GM12872 (cell line): ENCODE measurements around the gene NAB2.

Experiments
- TF ChIP-seq, protein P1 (sequence below): IDR thresholded peaks from 3 replicates; pipeline ENCODE4 v1.5.1; 2011; ENCODE audit warnings: low read depth, mild to moderate bottlenecking, low read length, moderate library complexity; ENCODE audit not compliant: insufficient read depth

Gene NAB2

GRCh38 chr12:57089271-57090245 is 644 bp downstream of the NAB2 start:
- TF ChIP-seq, protein P1, sequence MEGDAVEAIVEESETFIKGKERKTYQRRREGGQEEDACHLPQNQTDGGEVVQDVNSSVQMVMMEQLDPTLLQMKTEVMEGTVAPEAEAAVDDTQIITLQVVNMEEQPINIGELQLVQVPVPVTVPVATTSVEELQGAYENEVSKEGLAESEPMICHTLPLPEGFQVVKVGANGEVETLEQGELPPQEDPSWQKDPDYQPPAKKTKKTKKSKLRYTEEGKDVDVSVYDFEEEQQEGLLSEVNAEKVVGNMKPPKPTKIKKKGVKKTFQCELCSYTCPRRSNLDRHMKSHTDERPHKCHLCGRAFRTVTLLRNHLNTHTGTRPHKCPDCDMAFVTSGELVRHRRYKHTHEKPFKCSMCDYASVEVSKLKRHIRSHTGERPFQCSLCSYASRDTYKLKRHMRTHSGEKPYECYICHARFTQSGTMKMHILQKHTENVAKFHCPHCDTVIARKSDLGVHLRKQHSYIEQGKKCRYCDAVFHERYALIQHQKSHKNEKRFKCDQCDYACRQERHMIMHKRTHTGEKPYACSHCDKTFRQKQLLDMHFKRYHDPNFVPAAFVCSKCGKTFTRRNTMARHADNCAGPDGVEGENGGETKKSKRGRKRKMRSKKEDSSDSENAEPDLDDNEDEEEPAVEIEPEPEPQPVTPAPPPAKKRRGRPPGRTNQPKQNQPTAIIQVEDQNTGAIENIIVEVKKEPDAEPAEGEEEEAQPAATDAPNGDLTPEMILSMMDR = no peak

DNA sequence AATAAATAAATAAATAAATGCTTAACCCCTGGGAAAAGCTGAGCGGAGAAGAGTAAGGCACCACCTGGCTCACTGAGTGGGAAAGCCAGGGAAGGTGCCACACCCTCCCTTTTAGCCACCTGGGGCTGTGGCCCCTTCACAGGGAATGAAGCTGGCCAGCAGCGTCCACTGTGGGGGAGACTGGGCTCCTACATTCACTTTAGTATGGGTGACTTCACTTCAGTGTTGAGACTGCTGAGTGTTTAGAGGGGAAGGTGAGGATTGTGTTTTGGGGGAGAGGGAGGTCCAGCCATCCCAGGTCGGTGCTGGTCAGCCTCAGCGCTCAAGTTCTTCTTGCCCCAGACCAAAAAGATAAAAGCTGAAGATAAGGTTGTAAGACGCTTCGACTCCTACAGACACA is 1.6 kb downstream of the NAB2 start:
- TF ChIP-seq, protein P1 = no peak

DNA sequence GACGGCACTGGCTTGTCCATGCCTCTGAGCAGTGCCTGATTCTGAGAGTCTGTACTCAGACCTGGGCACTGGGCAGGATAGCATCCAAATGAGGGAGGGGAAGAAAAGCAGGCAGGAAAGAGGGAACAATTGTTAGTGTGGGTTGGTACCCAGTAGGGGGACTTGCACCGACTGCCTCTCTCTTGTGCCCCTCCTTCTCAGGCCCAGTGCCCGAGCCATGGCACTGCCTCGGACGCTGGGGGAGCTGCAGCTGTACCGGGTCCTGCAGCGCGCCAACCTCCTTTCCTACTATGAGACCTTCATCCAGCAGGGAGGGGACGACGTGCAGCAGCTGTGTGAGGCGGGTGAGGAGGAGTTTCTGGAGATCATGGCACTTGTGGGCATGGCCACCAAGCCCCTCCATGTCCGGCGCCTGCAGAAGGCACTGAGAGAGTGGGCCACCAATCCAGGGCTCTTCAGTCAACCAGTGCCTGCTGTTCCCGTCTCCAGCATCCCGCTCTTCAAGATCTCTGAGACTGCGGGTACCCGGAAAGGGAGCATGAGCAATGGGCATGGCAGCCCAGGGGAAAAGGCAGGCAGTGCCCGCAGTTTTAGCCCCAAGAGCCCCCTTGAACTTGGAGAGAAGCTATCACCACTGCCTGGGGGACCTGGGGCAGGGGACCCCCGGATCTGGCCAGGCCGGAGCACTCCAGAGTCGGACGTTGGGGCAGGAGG is 2.2 kb downstream of the NAB2 start:
- TF ChIP-seq, protein P1 = no peak

DNA sequence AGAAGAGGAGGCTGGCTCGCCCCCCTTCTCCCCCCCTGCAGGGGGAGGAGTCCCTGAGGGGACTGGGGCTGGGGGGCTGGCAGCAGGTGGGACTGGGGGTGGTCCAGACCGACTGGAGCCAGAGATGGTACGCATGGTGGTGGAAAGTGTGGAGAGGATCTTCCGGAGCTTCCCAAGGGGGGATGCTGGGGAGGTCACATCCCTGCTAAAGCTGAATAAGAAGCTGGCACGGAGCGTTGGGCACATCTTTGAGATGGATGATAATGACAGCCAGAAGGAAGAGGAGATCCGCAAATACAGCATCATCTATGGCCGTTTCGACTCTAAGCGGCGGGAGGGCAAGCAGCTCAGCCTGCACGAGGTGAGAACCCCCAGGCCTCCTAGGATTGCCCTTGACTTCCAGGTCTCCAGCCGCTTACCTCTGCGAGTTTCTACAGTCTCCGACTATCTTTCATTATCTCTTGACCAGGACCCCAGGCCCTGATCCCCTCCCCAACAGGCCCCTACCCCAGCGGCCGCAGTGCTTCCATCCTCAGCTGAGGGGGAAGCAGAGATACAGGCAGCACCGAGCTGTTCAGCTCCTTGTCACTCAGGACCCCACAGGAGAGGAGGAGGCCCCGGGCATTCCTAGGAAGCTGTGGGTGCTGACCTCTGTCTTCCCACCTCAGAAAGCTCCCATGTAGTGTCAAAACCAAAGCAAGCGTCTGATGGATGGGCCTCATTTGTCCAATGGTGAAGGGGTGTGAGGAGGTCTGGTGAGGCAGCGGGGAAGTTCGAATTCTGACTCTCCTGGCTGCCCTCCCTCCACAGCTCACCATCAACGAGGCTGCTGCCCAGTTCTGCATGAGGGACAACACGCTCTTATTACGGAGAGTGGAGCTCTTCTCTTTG is 3.0 kb downstream of the NAB2 start:
- TF ChIP-seq, protein P1 = no peak

DNA sequence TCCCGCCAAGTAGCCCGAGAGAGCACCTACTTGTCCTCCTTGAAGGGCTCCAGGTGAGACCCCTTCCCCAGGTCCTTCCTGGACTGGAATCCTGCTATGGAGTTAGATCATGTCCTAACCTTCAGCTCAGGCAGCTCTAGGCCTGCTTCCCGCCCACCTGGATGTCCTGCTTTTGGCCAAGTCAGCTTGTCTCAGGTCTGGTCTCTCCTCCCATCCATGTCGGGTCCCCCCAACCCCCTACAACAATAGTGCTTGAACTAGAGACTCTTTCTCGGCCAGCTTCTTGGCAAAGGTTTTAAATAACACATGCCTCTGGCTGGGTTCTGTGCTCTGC is 3.6 kb downstream of the NAB2 start:
- TF ChIP-seq, protein P1 = no peak

GRCh38 chr12:57092876-57093414 is 4.0 kb downstream of the NAB2 start:
- TF ChIP-seq, protein P1 = no peak
